H1 (cell line): ENCODE data around the gene AGRN. TPM values are rescaled to one million over a fixed set of nuclear protein-coding genes. Genes with fewer than 3 reads are reported as not detected.

Experiments used
- BCL11A ChIP-seq, 2 experiments: IDR thresholded peaks; one replicate each; pipeline ENCODE4 v1.6.1; 2011; ENCODE audit warnings: low read depth in 2 of 2, low read length in 2 of 2, mild to moderate bottlenecking in 2 of 2
- CREB1 ChIP-seq: IDR thresholded peaks from 2 replicates; pipeline ENCODE4 v1.6.1; 2012; ENCODE audit warnings: inconsistent platforms
- EGR1 ChIP-seq: IDR thresholded peaks from 2 replicates; pipeline ENCODE4 v1.6.1; 2011; ENCODE audit warnings: low read depth, low read length, borderline replicate concordance
- EZH2 ChIP-seq: fragments of 200-600 bp; sonication (generic); IDR thresholded peaks from 2 replicates; pipeline ENCODE4 v1.7.1; 2012; ENCODE audit warnings: low read depth, mild to moderate bottlenecking, moderate library complexity, low read length, inconsistent platforms; ENCODE audit not compliant: severe bottlenecking
- NRF1 ChIP-seq: IDR thresholded peaks from 2 replicates; pipeline ENCODE4 v1.6.1; 2011; ENCODE audit warnings: mild to moderate bottlenecking, low read depth, low read length, improper control_type of control experiment
- RFX5 ChIP-seq: IDR thresholded peaks from 2 replicates; pipeline ENCODE4 v1.6.1; 2011; ENCODE audit warnings: low read depth, low read length, improper control_type of control experiment, borderline replicate concordance
- RXRA ChIP-seq: IDR thresholded peaks from 2 replicates; pipeline ENCODE4 v1.6.1; 2011; ENCODE audit warnings: low read depth, mild to moderate bottlenecking, low read length, moderate library complexity; ENCODE audit not compliant: insufficient read depth
- SUZ12 ChIP-seq: fragments of 200-600 bp; sonication (generic); IDR thresholded peaks from 2 replicates; pipeline ENCODE4 v1.6.1; 2012; ENCODE audit warnings: mild to moderate bottlenecking, inconsistent platforms, low read length, moderate library complexity, mixed read lengths
- TAF7 ChIP-seq: optimal IDR thresholded peaks from 2 replicates; pipeline ENCODE3; 2011; ENCODE audit warnings: low read depth, mild to moderate bottlenecking, inconsistent platforms, low read length, moderate library complexity, borderline replicate concordance
- TBP ChIP-seq: IDR thresholded peaks from 2 replicates; pipeline ENCODE4 v1.6.1; 2011; ENCODE audit warnings: low read depth, low read length, improper control_type of control experiment
- YY1 ChIP-seq: IDR thresholded peaks from 2 replicates; pipeline ENCODE4 v1.6.1; 2011; ENCODE audit warnings: low read depth, mild to moderate bottlenecking, low read length
- ZNF274 ChIP-seq: IDR thresholded peaks from 2 replicates; pipeline ENCODE4 v1.7.0; 2012; ENCODE audit warnings: low read length, borderline replicate concordance; ENCODE audit errors: extremely low read depth
- polyA plus RNA-seq, 7 experiments: library from polyadenylated mRNA; depleted of rRNA in 3 of 7; stranded (reverse) in 5 of 7; unstranded in 2 of 7; fragments of >200 nt in 5 of 7; fragments of 200-250 nt in 2 of 7; gene quantifications; 1 replicate in 5 of 7; 2 replicates in 1 of 7; 4 replicates in 1 of 7; pipeline versions ENCODE4 v1.2.1 to v1.2.3, GENCODE V29; 2011 to 2013; ENCODE audit warnings: missing spikeins in 2 of 7, mixed read lengths in 2 of 7
- total RNA-seq: library from RNA; stranded (reverse); fragmentation: NEBNext Ultra II Directional; extraction: Animal tissue kit (Norgen Biotek cat#: 25700); gene quantifications from 2 replicates; pipeline ENCODE4 v1.2.1, GENCODE V29; 2021
- TF ChIP-seq, protein P1 (sequence below): IDR thresholded peaks from 2 replicates; pipeline ENCODE4 v1.6.1; 2011; ENCODE audit warnings: low read length, improper control_type of control experiment

Gene AGRN
- total and polyA plus RNA-seq, 2 of the 8 experiments (the other 6 are each of a cell fraction or from before 2014, with no cell fraction given) = 52.3 to 155 TPM

DNA sequence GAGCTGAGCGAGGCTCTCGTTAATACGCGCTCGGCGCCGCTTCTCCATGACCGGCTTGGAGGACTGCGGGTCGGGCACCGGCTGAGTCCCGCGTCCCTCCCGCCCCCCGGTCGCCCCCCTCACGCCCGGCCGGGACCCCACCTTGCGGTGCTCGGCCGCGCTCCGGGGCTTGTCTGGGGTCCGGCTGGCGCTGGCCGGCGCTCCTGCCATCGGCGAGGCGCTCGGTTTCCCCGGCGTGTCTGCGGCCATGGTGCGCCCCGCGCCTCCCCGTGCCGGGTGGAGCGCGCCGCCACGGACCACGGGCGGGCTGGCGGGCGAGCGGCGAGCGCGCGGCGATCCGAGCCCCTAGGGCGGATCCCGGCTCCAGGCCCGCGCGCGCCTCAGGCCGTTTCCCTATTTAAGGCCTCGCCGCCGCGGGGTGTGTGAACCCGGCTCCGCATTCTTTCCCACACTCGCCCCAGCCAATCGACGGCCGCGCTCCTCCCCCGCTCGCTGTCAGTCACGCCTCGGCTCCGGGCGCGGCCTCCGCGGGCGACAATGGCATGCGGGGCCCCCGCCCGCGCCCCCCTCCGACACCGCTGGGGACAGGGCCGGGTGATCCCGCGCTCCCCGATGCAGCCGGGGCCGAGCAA lies 20.1 kb upstream of the AGRN start, which contains the start of gene HES4 (continued):
- TF ChIP-seq EZH2 (peak; percentile 68), ZNF274 (no peak), CREB1 (no peak), TBP (no peak), TAF7 (peak; percentile 10), YY1 (no peak), SUZ12 (peak; percentile 51), RFX5 (no peak), EGR1 (no peak), RXRA (no peak), BCL11A (IDR thresholded peaks at IDR 0.05; ENCODE audit: low read depth in 2 of 2, low read length in 2 of 2) (no peak), NRF1 (no peak)
- TF ChIP-seq, protein P1, sequence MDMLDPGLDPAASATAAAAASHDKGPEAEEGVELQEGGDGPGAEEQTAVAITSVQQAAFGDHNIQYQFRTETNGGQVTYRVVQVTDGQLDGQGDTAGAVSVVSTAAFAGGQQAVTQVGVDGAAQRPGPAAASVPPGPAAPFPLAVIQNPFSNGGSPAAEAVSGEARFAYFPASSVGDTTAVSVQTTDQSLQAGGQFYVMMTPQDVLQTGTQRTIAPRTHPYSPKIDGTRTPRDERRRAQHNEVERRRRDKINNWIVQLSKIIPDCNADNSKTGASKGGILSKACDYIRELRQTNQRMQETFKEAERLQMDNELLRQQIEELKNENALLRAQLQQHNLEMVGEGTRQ = no peak
